Measurements from ENCODE around the gene ARID3B. TPM values are rescaled to one million over a fixed set of nuclear protein-coding genes. Genes with fewer than 3 reads are reported as not detected.
A peak's percentile ranks its signal among the peaks of the same experiment; 100 is the strongest.
"Not testable (repeated sequence)": the region's sequence is repeated elsewhere in the genome, so short reads cannot be mapped to it uniquely, and the experiment has no call there.

The ARID3B gene
- total RNA-seq, 1 experiment from 2014 or later: 92.3 TPM

- DNase-seq (ENCODE audit: low spot score): no peak
- in situ Hi-C loops (cut with HindIII; ENCODE audit: low sequenced_read_pairs): no loop called here
These were observed 17.7 kb downstream of the ARID3B start for GRCh38 chr15:74558706-74559105.

- in situ Hi-C loops (cut with HindIII; ENCODE audit: low sequenced_read_pairs): no loop called here
- DNase-seq (ENCODE audit: low spot score): no peak
These were observed 22.4 kb downstream of the ARID3B start for GRCh38 chr15:74563442-74563841.

GRCh38 chr15:74564182-74564581, 23.2 kb downstream of the ARID3B start:
- DNase-seq (ENCODE audit: low spot score): no peak
- in situ Hi-C loops (cut with HindIII; ENCODE audit: low sequenced_read_pairs): no loop called here

GRCh38 chr15:74565381-74566085, 24.5 kb downstream of the ARID3B start:
- in situ Hi-C loops (cut with HindIII; ENCODE audit: low sequenced_read_pairs): no loop called here
- peak; percentile 59 for DNase-seq (ENCODE audit: low spot score)

DNA sequence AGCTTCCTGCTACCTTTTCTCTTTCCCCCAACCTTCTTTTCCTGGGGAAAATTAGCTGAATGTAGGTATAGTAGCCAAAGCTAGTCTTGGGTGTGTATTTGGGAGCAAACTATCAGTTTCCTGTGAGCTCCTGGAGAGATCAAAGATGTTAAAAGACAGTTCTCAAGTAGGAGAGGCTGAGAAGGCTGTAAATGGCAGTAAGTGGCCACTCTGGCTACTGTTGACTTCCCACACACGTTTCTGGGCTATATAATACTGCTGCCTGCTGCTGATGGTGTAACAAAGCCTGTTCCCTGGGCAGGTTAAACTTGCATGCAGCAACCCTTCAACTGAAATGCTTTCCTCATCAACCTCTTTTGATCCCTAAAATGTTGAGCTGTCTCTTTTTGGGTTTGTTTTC, 27.6 kb downstream of the ARID3B start:
- in situ Hi-C loops (cut with HindIII; ENCODE audit: low sequenced_read_pairs): no loop called here
- no peak for DNase-seq (ENCODE audit: low spot score)

DNA sequence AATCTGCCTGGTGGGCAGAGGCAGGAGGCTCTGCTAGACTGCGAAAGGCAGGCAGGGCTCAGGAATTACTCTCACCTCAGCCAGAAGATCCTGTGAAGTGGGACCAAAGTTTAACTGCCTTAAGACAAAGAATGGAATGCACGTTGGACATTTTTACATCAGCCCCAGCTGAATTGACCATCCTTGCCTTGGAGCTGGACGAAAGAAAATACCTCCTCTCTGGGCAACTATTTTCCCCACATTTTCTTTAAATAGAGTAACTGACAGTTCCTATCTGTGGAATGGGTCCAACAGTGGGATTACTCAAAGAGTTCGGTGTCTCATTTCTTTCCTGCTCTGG, 28.7 kb downstream of the ARID3B start:
- in situ Hi-C loops (cut with HindIII; ENCODE audit: low sequenced_read_pairs): no loop called here
- no peak for DNase-seq (ENCODE audit: low spot score)

GRCh38 chr15:74571191-74571590, 30.2 kb downstream of the ARID3B start:
- in situ Hi-C loops (cut with HindIII; ENCODE audit: low sequenced_read_pairs): no loop called here
- DNase-seq (ENCODE audit: low spot score): no peak

DNA sequence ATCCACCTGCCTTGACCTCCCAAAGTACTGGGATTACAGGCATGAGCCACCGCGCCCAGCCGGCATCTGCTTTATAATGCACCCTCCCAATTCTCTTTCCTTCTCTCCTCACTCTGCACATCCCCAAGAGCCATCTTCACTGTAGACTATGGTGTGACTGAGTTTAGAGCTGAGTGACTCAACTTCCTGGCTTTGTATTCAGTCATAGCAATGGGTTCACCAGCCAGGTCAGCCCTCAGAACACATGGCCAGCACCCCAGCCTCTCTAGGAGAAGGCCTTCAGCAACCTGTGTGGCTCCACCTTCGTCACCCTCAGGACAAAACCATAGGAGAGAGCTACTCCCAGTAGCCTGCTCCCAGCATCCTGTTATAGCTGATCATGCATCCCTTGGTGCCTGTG, 33.0 kb downstream of the ARID3B start:
- in situ Hi-C loops (cut with HindIII; ENCODE audit: low sequenced_read_pairs): no loop called here
- DNase-seq (ENCODE audit: low spot score): no peak

GRCh38 chr15:74578496-74578994, 37.5 kb downstream of the ARID3B start:
- in situ Hi-C loops (cut with HindIII; ENCODE audit: low sequenced_read_pairs): no loop called here
- DNase-seq (ENCODE audit: low spot score): no peak

GRCh38 chr15:74579001-74579400, 38.0 kb downstream of the ARID3B start:
- no peak for DNase-seq (ENCODE audit: low spot score)
- in situ Hi-C loops (cut with HindIII; ENCODE audit: low sequenced_read_pairs): no loop called here

DNA sequence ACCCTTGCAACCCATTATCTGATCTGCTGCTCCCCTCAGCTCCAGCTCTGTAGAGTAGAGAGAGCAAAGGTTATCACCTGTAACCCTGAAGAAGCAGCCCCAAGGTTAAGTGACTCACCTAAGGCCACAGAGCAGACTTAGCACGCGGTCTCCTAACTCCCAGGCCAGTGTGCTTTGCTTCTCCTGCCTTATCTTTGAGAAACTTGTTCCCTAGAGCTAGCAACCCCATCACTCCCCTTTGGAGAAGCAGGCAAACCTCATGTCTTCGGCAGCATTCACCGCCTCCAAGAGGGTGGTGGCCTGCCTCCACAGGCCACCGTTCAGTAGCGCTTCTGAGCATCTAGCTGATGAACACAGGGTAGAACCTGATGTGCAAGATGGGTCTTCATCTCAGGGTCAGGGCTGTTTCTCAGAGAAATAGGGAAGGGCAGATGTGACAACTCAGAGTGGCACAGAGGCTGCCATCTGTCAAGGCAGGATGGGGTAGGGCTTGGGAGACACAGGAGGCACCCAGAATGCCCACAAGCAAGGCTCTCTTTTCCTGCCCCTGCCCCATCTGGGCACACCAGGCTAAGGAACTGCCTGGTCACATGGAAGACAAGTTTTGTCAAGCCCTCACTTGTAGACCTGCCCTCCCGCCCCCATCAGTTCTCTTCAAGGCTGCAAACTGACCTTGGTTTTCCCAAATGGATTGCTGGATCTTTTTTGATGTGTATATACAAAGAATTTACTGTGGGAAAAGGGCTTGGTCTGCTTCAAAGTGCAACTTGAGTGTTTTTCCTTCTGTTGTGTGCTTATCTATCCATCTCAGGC, 39.7 kb downstream of the ARID3B start:
- in situ Hi-C loops (cut with HindIII; ENCODE audit: low sequenced_read_pairs): no loop called here
- DNase-seq (ENCODE audit: low spot score): no peak

DNA sequence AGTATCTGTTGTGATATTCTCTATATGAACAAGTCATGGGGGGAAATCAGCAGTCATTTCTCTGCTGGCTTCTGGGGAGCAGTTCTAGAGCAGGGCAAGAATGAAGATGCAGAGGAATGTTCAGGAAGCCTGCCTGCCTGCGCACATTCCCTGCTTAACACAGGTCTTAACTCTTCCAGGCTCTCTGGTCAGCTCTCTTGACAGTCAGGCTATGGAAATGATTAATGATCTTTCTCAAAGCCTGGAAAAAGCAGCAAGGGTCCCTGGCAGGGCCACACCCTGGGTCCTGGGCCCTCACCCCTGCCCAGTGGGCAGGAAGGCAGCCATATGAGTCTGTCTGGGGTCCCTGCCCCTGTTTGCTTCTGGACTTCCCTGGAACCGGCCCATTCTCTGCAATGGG, 43.2 kb downstream of the ARID3B start:
- DNase-seq (ENCODE audit: low spot score): no peak
- in situ Hi-C loops (cut with HindIII; ENCODE audit: low sequenced_read_pairs): no loop called here

DNA sequence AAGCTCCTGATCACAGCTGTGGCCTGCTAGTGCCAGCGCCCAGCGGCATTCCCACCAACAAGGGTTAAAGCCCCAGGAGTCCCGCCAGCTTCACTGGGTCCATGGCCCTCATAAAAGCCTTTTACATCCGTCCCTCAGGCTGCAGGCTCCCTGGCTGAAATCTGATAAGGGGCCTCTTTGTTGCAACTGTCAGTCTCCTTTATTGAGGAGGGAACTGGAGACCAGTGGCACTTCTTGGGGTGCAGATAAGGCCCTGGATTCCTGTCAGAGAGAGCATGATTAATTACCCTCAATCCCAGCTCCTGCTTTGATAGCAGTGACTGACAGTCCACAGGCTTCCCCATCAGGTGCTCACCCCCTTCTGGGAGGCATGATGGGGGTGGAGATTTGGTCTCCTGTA, 43.8 kb downstream of the ARID3B start:
- DNase-seq (ENCODE audit: low spot score): no peak

GRCh38 chr15:74585191-74585590, 44.2 kb downstream of the ARID3B start:
- in situ Hi-C loops (cut with HindIII; ENCODE audit: low sequenced_read_pairs): no loop called here
- DNase-seq (ENCODE audit: low spot score): no peak

More for the DNA sequence above, 43.8 kb downstream of the ARID3B start:
- in situ Hi-C loops (cut with HindIII; ENCODE audit: low sequenced_read_pairs): no loop called here

GRCh38 chr15:74585857-74586256, 44.8 kb downstream of the ARID3B start:
- in situ Hi-C loops (cut with HindIII; ENCODE audit: low sequenced_read_pairs): no loop called here
- no peak for DNase-seq (ENCODE audit: low spot score)

- in situ Hi-C loops (cut with HindIII; ENCODE audit: low sequenced_read_pairs): no loop called here
- no peak for DNase-seq (ENCODE audit: low spot score)
These were observed 48.8 kb downstream of the ARID3B start for GRCh38 chr15:74589826-74590225.

DNA sequence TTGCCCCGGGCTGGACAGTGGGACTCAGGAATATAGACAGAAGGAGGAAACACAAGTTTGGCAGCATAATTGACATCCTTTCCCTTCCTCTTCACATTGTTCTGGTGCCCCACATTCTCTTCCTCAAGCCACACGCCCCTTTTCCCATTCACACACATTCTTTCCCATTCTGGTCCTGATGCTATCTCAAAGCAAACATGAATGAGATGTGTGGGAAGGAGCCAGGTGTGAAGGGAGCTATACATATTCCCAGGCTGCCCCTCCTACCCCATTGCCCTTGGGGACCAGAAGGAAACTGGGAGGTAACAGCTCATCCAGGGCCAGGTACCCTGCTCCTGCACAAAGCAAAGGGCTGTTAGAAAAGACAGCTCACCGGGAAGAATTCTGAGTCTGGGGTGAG, 51.2 kb downstream of the ARID3B start:
- in situ Hi-C loops (cut with HindIII; ENCODE audit: low sequenced_read_pairs): no loop called here
- no peak for DNase-seq (ENCODE audit: low spot score)

GRCh38 chr15:74593122-74593521, 52.1 kb downstream of the ARID3B start:
- in situ Hi-C loops (cut with HindIII; ENCODE audit: low sequenced_read_pairs): no loop called here

GRCh38 chr15:74594455-74594854, 53.4 kb downstream of the ARID3B start:
- in situ Hi-C loops (cut with HindIII; ENCODE audit: low sequenced_read_pairs): no loop called here
- DNase-seq (ENCODE audit: low spot score): no peak

More at GRCh38 chr15:74593122-74593521, 52.1 kb downstream of the ARID3B start:
- no peak for DNase-seq (ENCODE audit: low spot score)

DNA sequence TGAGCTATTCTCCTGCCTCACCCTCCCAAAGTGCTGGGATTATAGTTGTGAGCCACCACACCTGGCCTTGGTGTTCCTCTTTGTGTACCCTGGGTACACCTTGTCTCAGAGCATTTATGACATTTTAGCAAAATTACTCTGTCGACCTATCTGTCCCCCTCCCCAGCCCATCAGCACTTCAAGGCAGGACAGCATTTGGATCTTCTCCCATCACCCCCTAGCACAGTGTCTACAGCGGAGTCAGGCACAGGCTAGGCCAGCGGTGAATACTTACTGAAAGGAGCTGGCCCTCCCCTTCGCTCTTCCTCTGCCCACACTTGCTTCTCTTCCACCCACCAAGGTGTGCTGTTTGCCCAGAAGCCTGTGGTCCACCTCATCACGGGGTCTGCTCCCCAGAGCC, 54.3 kb downstream of the ARID3B start:
- DNase-seq (ENCODE audit: low spot score): no peak
- in situ Hi-C loops (cut with HindIII; ENCODE audit: low sequenced_read_pairs): no loop called here

DNA sequence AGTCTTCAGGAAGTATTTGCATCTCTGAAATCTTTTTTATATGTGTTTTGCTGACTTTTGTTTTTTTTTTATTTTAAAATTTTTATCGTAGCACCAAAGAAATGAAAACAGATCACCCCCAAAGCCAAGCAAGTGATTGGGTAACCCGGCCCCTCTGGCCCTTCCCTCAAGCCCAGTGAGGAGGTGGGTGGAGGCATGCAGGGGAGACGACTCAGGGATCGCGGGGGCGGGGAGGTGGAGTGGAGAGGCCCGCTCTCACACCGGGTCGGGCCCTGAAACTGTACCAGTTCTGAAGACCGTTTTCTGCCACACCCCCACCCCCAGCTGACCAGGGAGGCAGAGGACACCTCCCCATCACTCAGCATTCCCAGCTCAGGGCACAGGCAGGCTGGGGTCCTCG, 55.7 kb downstream of the ARID3B start:
- in situ Hi-C loops (cut with HindIII; ENCODE audit: low sequenced_read_pairs); DNase-seq (ENCODE audit: low spot score): not testable (repeated sequence)

Data from G401 (cell line).